Mesenchymal stem cell (in vitro differentiated cells and primary cell): ENCODE measurements around the gene EVI5.

Source experiments
- DNase-seq: peaks from one replicate; pipeline ENCODE4 v3.0.0-alpha.2; 2013
- H2AFZ ChIP-seq: one replicate; pipeline ENCODE4 v1.6.1; 2013; ENCODE audit warnings: low read depth, mild to moderate bottlenecking, control low read depth, inconsistent platforms, low read length, moderate library complexity
- H2AK5ac ChIP-seq: 2 replicates; pipeline ENCODE4 v1.6.1; 2013; ENCODE audit warnings: low read length, moderate library complexity, mild to moderate bottlenecking, inconsistent platforms; ENCODE audit not compliant: severe bottlenecking
- H2BK120ac ChIP-seq: one replicate; pipeline ENCODE4 v1.6.1; 2013; ENCODE audit warnings: low read depth, mild to moderate bottlenecking, inconsistent platforms, low read length, moderate library complexity
- H2BK12ac ChIP-seq, 2 experiments: one replicate each; pipeline ENCODE4 v1.6.1; 2013; ENCODE audit warnings: inconsistent platforms in 2 of 2, low read length in 2 of 2, mild to moderate bottlenecking in 2 of 2, moderate library complexity in 2 of 2, control low read depth in 1 of 2
- H2BK15ac ChIP-seq: one replicate; pipeline ENCODE4 v1.6.1; 2013; ENCODE audit warnings: mild to moderate bottlenecking, low read depth, inconsistent platforms; ENCODE audit not compliant: poor library complexity, severe bottlenecking
- H2BK5ac ChIP-seq: 2 replicates; pipeline ENCODE4 v1.6.1; 2013; ENCODE audit warnings: low read depth, mild to moderate bottlenecking, low read length, control low read depth, inconsistent platforms; ENCODE audit not compliant: poor library complexity, severe bottlenecking
- H3K14ac ChIP-seq, 2 experiments: one replicate each; pipeline ENCODE4 v1.6.1; 2013; ENCODE audit warnings: inconsistent platforms in 2 of 2, low read length in 2 of 2, control low read depth in 1 of 2, mild to moderate bottlenecking in 1 of 2, moderate library complexity in 1 of 2
- H3K18ac ChIP-seq, 2 experiments: one replicate each; pipeline ENCODE4 v1.6.1; 2013; ENCODE audit warnings: inconsistent platforms in 2 of 2, low read length in 2 of 2, control low read depth in 1 of 2, low read depth in 1 of 2, mild to moderate bottlenecking in 1 of 2
- H3K23ac ChIP-seq, 2 experiments: one replicate each; pipeline ENCODE4 v1.6.1; 2013; ENCODE audit warnings: inconsistent platforms in 2 of 2, low read length in 2 of 2, mild to moderate bottlenecking in 2 of 2, moderate library complexity in 2 of 2, control low read depth in 1 of 2
- H3K27ac ChIP-seq: 2 replicates; pipeline ENCODE4 v1.5.1; 2013; ENCODE audit warnings: mild to moderate bottlenecking, moderate library complexity, low read length, control low read depth, inconsistent platforms; ENCODE audit not compliant: poor library complexity, severe bottlenecking
- H3K27me3 ChIP-seq, 2 experiments: 2 replicates each; pipeline versions ENCODE4 v1.6.1 to v1.7.0; 2013; ENCODE audit warnings: low read length in 2 of 2, mild to moderate bottlenecking in 2 of 2, moderate library complexity in 2 of 2, control low read depth in 1 of 2, inconsistent platforms in 1 of 2; ENCODE audit not compliant: control insufficient read depth in 1 of 2, insufficient read depth in 1 of 2
- H3K36me3 ChIP-seq, 2 experiments: 2 replicates each; pipeline versions ENCODE4 v1.6.1 to v1.7.0; 2013; ENCODE audit warnings: low read length in 2 of 2, control low read depth in 1 of 2, inconsistent platforms in 1 of 2, low read depth in 1 of 2, mild to moderate bottlenecking in 1 of 2; ENCODE audit not compliant: insufficient read depth in 2 of 2, control insufficient read depth in 1 of 2
- H3K4ac ChIP-seq, 2 experiments: one replicate each; pipeline ENCODE4 v1.6.1; 2013; ENCODE audit warnings: inconsistent platforms in 2 of 2, low read length in 2 of 2, mild to moderate bottlenecking in 2 of 2, moderate library complexity in 2 of 2, control low read depth in 1 of 2, low read depth in 1 of 2
- H3K4me1 ChIP-seq: 2 replicates; pipeline ENCODE4 v1.6.1; 2013; ENCODE audit warnings: low read depth, low read length, control low read depth; ENCODE audit not compliant: control insufficient read depth, insufficient read depth
- H3K4me2 ChIP-seq: 2 replicates; pipeline ENCODE4 v1.6.1; 2013; ENCODE audit warnings: low read length, mild to moderate bottlenecking, inconsistent platforms; ENCODE audit not compliant: poor library complexity, severe bottlenecking
- H3K4me3 ChIP-seq, 2 experiments: 2 replicates each; pipeline versions ENCODE4 v1.5.1 to v1.7.0; 2013; ENCODE audit warnings: low read length in 2 of 2, mild to moderate bottlenecking in 2 of 2, control low read depth in 1 of 2, low read depth in 1 of 2; ENCODE audit not compliant: insufficient read depth in 1 of 2
- H3K79me1 ChIP-seq: replicated peaks from 2 replicates; pipeline ENCODE4 v1.6.1; 2013; ENCODE audit warnings: mild to moderate bottlenecking, control low read depth, low read length, inconsistent platforms; ENCODE audit not compliant: poor library complexity, severe bottlenecking
- H3K9ac ChIP-seq: 2 replicates; pipeline ENCODE4 v1.7.0; 2013; ENCODE audit warnings: mild to moderate bottlenecking, low read length, moderate library complexity
- H3K9me3 ChIP-seq: 2 replicates; pipeline ENCODE4 v1.7.0; 2013; ENCODE audit warnings: mild to moderate bottlenecking, low read length; ENCODE audit not compliant: control insufficient read depth
- H4K8ac ChIP-seq: one replicate; pipeline ENCODE4 v1.6.1; 2013; ENCODE audit warnings: inconsistent platforms, mild to moderate bottlenecking, low read length, moderate library complexity
- H4K91ac ChIP-seq: one replicate; pipeline ENCODE4 v1.6.1; 2013; ENCODE audit warnings: mild to moderate bottlenecking, low read length, inconsistent platforms
- WGBS: methylation state at CpG from one replicate; pipeline ENCODE4 v1.1.7; 2013; ENCODE audit warnings: mixed read lengths; 5-methylcytosine and 5-hydroxymethylcytosine counted together

EVI5 gene

GRCh38 chr1:92505015-92505692, 279.8 kb downstream of the EVI5 start:
- Histone ChIP-seq H2BK15ac (no peak overlapping the region), H3K9me3 (no peaks in the 10 kb centered on the region), H3K36me3 (no peaks in the 10 kb centered on the region), H3K9ac (no peak overlapping the region), H2AFZ (no peak overlapping the region), H2AK5ac (no peak overlapping the region), H4K91ac (no peak overlapping the region), H3K4me2 (no peak overlapping the region), H2BK5ac (no peak overlapping the region), H3K4me1 (no peaks in the 10 kb centered on the region), H3K18ac (no peak overlapping the region), H3K79me1 (no peaks in the 10 kb centered on the region), H3K4ac (no peak overlapping the region), H3K4me3 (no peak overlapping the region), H4K8ac (no peak overlapping the region), H3K27me3 (no peaks in the 10 kb centered on the region), H3K23ac (no peak overlapping the region), H3K14ac (no peak overlapping the region), H3K27ac (no peak overlapping the region), H2BK12ac (no peak overlapping the region), H2BK120ac (no peak overlapping the region)
- 84% methylated on average over 5 of the region's 6 CpGs for WGBS
- no peak for DNase-seq

- Histone ChIP-seq H3K27me3 (no peaks in the 10 kb centered on the region), H2BK12ac (no peak overlapping the region), H2BK5ac (no peak overlapping the region), H3K4me1 (no peaks in the 10 kb centered on the region), H4K8ac (no peak overlapping the region), H2AFZ (no peak overlapping the region), H4K91ac (no peak overlapping the region), H2BK120ac (no peak overlapping the region), H3K36me3 (no peaks in the 10 kb centered on the region), H3K4ac (no peak overlapping the region), H3K9me3 (no peaks in the 10 kb centered on the region), H3K9ac (no peak overlapping the region), H3K14ac (peak overlapping the region in 1 of 2 experiments; percentile 22), H3K23ac (no peak overlapping the region), H2AK5ac (no peak overlapping the region), H3K79me1 (no peaks in the 10 kb centered on the region), H3K4me2 (no peak overlapping the region), H2BK15ac (no peak overlapping the region), H3K18ac (no peak overlapping the region), H3K27ac (no peak overlapping the region), H3K4me3 (no peak overlapping the region)
- no peak for DNase-seq
- 91% methylated on average over 8 of the region's 8 CpGs for WGBS
Measured at GRCh38 chr1:92504291-92505014, 280.5 kb downstream of the EVI5 start.

- no peak overlapping the region for H2BK15ac ChIP-seq
- no peak overlapping the region for H3K14ac ChIP-seq
- no peak overlapping the region for H2BK12ac ChIP-seq
- no peak overlapping the region for H2BK120ac ChIP-seq
- H3K18ac ChIP-seq, result no peak overlapping the region
- H2BK5ac ChIP-seq, result no peak overlapping the region
- no peak overlapping the region for H4K91ac ChIP-seq
- H3K79me1 ChIP-seq, result no peaks in the 10 kb centered on the region
- H3K36me3 ChIP-seq, result no peaks in the 10 kb centered on the region
- H2AK5ac ChIP-seq, result no peak overlapping the region
- no peak for DNase-seq
- H3K4ac ChIP-seq, result no peak overlapping the region
- H3K4me2 ChIP-seq, result no peak overlapping the region
- H3K27me3 ChIP-seq, result no peaks in the 10 kb centered on the region
- no peak overlapping the region for H3K4me3 ChIP-seq
- H3K23ac ChIP-seq, result no peak overlapping the region
- H2AFZ ChIP-seq, result no peak overlapping the region
- no peak overlapping the region for H3K9ac ChIP-seq
- H3K27ac ChIP-seq, result no peak overlapping the region
- no peak overlapping the region for H4K8ac ChIP-seq
- no peaks in the 10 kb centered on the region for H3K4me1 ChIP-seq
- no peaks in the 10 kb centered on the region for H3K9me3 ChIP-seq
- WGBS, result 83% methylated on average over 6 of the region's 6 CpGs
Measured at GRCh38 chr1:92503926-92504285, 281.0 kb downstream of the EVI5 start.

GRCh38 chr1:92503043-92503925, 281.6 kb downstream of the EVI5 start:
- H2AFZ ChIP-seq, result no peak overlapping the region
- H4K91ac ChIP-seq, result no peak overlapping the region
- no peak overlapping the region for H2BK15ac ChIP-seq
- H4K8ac ChIP-seq, result no peak overlapping the region
- H3K9ac ChIP-seq, result no peak overlapping the region
- no peak overlapping the region for H2BK12ac ChIP-seq
- no peaks in the 10 kb centered on the region for H3K9me3 ChIP-seq
- H3K4me1 ChIP-seq, result no peaks in the 10 kb centered on the region
- H3K4ac ChIP-seq, result no peak overlapping the region
- H3K18ac ChIP-seq, result no peak overlapping the region
- H3K4me2 ChIP-seq, result no peak overlapping the region
- H2BK120ac ChIP-seq, result no peak overlapping the region
- WGBS, result 83% methylated on average over 1 of the region's 6 CpGs
- H2BK5ac ChIP-seq, result no peak overlapping the region
- no peak overlapping the region for H3K4me3 ChIP-seq
- DNase-seq, result no peak
- no peaks in the 10 kb centered on the region for H3K79me1 ChIP-seq
- H3K27me3 ChIP-seq, result no peaks in the 10 kb centered on the region
- H3K36me3 ChIP-seq, result no peaks in the 10 kb centered on the region
- H3K14ac ChIP-seq, result no peak overlapping the region
- no peak overlapping the region for H3K23ac ChIP-seq
- no peak overlapping the region for H2AK5ac ChIP-seq
- no peak overlapping the region for H3K27ac ChIP-seq
